NCI-H1092 (cell line): ENCODE results near the gene DAB2IP.
"Not testable (repeated sequence)": the region's sequence is repeated elsewhere in the genome, so short reads cannot be mapped to it uniquely, and the experiment has no call there.

Source experiments
- DNase-seq: peaks from one replicate; lab custom pipeline; 2025; lab: John Stamatoyannopoulos, UW

Gene DAB2IP

DNA sequence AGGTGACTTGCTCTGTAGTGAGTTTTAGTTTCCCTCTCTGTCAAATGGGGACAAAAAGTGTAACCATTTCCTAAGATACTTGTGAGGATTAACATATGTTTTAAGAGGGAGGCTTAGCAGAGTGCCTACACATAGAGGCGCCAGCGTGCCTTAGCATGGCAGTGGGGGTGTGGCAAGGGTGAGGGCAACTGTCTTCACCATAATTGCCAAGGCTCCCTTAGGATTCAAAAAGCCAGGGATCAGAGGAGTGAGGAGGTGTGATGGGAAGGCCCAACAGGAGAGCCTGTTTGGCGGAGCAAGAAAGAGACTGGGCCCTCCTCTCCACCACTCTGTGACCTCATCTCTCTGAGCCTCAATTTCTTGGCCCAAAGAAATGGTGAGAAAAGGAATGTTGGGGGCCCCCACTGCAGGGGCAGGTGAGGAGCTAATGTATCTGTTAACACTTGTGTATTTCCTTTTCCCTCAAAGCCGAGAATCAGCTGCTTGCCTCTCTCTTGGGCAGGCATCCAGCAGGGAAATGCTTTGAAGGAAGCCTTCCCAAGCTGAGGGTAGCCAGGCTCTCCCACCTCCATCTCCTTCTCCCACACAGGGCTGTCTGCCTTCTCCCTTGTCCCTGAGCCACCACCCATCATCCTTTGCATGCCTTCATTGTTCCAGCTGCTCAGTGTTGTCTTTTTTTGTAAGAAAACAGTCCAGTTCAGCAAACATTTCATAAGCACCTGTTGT is 76.0 kb downstream of the DAB2IP start:
- no peak for DNase-seq

DNA sequence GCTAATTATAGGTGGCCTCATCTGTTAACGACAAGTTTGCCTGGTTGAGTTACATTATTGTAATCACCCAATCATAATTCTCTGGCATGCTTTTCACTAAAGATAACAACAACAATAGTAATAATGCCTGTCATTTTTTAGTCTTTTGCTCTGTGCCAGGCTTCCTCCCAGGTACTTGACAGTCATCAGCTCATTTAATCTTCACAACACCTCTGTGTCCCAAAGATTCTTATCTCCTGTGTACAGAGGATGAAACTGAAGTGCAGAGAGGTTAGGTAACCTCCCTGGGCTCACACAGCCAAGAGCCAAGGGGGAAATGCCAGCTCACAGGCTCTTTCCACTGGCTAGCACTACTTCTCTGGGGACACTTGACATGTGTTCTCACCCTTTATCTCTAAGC is 77.5 kb downstream of the DAB2IP start:
- no peak for DNase-seq

DNA sequence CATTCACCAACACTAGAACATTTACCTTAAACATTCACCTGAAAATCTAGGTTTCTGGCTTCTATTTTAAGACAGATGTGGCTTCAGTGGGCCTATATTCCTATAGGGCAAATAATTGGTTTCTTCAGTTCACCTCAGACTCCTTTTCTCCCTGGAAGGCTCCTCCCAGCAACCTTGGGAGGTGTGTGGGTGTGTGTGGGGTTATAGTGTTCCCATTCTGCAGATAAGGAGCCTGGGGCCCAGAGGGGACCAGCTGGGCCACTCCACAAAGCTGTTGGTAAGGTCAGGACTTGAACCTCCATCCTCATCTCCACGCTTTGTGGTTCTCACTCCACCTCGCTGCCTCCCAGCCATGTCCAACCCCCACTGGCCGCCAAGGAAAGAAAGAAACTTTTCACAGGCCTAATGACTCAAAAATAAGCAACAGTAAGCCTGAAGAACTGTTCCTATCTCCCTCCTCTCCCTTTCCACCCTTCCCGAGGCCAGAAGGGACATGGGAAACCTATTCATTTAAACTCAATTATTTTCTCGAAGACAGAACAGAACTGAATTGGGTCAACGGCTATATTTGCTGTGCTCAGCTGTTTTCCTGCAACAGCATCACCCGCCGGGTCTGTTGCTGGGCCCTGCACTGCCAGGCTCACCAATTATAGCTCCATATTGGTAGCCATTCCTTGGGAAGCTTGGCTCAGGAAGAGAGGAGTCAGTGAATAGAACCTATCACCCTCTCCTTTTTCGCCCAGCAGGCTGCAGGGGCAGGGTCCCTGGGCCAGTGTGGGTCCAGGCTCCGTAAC is 78.5 kb downstream of the DAB2IP start:
- no peak for DNase-seq

DNA sequence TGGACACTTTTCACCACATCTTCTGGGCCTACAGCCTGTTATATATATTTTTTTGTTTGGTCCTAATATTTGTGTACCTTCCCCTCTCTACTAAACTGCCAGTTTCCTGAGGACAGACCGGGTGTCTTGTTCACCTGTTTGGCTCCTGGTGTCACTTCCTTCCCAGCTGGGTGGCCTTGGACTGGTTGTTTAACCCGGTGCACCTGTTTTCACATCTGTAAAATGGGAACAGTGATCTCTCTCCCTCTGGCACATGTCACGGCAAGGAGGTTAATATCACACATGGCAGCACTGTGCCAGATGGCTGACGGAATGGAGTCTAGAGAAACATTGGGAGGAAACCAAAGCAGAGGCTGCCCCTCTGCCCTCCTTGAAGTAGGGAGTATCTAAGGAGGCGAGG is 79.7 kb downstream of the DAB2IP start:
- DNase-seq: no peak

DNA sequence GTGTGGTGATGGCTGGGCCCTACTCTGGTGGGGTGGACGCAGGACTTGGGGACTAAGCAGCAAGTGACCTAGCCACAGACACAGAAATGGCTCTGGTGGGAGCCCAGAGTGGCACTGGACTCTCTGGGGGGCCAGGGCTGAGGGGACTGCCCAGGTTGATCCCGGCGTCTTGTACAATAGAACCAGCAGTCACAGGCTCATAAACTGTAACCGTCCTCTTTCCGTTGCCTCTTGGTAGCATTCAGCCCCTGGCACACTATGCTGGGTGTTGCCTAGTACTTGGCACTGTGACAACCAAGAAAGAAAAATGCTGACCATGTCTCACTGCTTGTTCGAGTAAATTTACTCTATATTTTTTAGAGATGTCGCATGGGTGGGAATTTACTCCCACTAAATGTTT is 80.5 kb downstream of the DAB2IP start:
- no peak for DNase-seq

- no peak for DNase-seq
Observed at GRCh38 chr9:121732389-121732788, 81.0 kb downstream of the DAB2IP start.

- DNase-seq: no peak
Observed at GRCh38 chr9:121732886-121733285, 81.5 kb downstream of the DAB2IP start.

GRCh38 chr9:121734465-121734864 is 83.0 kb downstream of the DAB2IP start:
- DNase-seq: no peak

GRCh38 chr9:121735065-121735792 is 83.8 kb downstream of the DAB2IP start:
- DNase-seq: no peak

GRCh38 chr9:121735793-121736770 is 84.6 kb downstream of the DAB2IP start:
- no peak for DNase-seq

DNA sequence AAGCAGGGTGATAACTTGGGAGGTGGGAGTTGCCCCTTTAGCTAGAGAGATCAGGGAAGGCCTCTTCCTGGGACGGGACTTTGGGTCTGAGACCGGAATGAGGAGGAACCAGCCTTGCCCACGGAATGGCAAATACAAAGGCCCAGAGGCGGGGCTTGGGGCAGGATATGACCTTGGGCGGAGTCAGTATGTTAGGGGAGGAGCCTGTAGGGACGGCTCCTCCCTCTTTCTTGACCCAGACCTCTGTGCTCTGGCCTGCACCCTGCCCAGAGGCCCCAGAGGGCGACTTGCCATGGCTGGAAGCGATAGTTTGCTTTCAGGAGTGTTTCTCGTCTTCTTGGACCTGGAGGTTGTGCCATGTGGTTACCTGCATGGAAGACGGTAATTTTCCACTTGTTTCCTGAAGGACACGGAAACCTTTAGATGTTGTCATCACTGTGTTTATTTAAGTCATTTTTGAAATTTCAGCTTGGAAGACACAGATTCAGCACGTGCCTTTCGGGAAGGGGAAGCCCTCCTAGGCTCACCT is 85.6 kb downstream of the DAB2IP start:
- no peak for DNase-seq

- DNase-seq: no peak
Observed at GRCh38 chr9:121737481-121737931, 86.1 kb downstream of the DAB2IP start.

GRCh38 chr9:121738411-121738810 is 87.0 kb downstream of the DAB2IP start:
- no peak for DNase-seq

DNA sequence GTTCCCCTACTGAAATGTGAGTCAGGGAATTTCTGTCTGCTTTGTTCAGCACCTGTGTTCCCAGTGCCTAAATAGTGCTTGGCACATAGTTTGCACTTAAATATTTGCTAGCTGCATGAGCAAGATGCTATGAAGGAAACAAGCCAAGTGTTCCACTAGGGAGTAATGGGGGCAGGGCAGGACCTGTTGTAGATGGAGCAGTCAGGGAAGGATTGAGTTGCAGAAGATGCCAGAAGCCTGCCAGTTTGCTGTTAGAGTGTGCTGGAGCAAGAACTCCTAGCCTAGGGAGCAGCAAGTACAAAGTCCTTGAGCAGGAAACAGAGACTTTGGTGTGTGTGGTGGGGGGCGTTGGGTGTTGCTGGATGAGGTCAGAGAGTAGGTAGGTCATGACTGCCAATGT is 87.5 kb downstream of the DAB2IP start:
- no peak for DNase-seq

GRCh38 chr9:121739971-121740370 is 88.5 kb downstream of the DAB2IP start:
- DNase-seq: no peak

- DNase-seq: no peak
Observed at GRCh38 chr9:121741228-121741918, 89.9 kb downstream of the DAB2IP start.

GRCh38 chr9:121741919-121742283 is 90.5 kb downstream of the DAB2IP start:
- DNase-seq: not testable (repeated sequence)

DNA sequence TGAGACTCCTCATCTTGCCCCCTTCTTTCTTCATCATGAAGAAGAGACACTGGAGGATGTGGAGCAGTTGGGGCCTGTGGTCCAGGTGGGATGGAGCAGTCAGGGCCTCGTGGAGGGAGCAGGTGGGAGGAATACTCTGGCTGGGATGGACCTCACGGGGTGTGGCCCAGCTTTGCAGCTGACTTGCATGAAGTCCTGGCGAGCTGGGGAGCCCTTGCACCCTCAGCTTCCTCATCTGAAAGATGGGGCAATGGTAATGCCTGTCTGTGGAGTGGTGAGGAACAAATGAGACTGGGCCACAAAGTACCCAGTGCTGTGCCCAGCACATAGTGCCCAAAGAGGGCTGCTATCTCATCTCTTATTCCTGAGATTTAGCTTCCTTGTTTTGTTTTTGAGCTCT is 91.5 kb downstream of the DAB2IP start:
- DNase-seq: no peak

GRCh38 chr9:121743441-121744001 is 92.1 kb downstream of the DAB2IP start:
- peak; percentile 51 for DNase-seq

- DNase-seq: no peak
Observed at GRCh38 chr9:121744002-121744686, 92.7 kb downstream of the DAB2IP start.
